GM21717 (cell line): Measurements from ENCODE around the gene DYNLRB2.

Experiments used
- ATAC-seq: cut with Tn5 transposase; IDR thresholded peaks from one replicate; pipeline ENCODE4 v1.9.1; 2021; ENCODE audit warnings: mild to moderate bottlenecking, moderate library complexity; ENCODE audit not compliant: unreplicated experiment

The DYNLRB2 gene

DNA sequence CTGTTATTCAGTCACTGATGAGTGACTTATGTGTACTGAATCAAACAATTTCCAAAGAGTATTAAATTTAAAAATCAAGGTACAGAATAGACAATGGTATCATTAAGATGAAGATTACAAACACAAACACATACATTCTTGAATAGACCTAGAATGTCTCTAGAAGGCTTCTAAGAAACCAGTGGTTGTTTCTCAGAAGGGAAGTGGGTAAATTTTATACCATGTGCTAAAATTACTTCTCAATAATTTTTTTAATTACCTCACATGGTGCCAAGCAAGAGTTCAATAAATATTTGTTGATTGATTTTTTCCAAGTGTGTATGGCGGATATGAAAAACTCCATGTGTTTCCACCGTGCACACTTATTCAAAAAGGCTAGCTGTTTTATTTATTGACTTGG is 6.4 kb downstream of the DYNLRB2 start:
- no peak for ATAC-seq

DNA sequence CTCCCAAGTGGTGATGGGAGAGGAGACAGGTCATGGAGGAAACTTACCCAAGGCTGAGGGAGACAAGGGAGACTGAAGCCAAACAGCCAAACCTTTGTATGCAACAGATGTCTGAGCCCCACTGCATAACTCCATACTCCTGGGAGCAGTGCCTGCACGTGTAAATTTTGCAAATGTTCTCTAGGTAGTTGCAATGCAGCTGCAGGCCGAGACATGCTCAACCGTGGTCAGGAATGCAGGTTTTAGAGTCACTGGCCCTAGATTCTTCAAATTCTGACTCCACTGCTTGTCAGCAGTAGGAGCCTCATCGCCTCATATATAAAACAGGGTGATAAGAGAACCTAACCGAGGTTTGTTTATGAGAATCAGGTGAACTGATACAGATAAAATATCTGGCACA is 11.5 kb downstream of the DYNLRB2 start:
- ATAC-seq, result no peak

DNA sequence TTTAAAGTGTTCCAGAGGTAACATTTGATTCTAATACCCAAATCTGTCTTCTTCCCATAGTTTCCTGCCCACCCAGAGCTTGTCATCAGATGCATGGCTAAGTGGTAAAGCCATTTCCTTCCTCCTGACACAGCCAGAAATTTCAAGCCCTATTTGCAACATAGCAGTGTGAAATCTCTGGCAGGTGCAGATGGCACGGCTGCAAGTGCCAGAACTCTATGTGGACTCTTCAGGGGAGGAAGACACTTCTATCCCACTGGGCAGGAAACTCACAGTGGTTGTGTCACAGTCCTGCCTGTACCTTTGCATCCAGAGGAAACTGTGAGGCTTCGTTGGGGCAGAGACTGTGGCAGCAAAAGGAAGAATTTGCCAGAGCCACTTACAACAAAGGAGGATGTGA is 13.2 kb downstream of the DYNLRB2 start:
- no peak for ATAC-seq

DNA sequence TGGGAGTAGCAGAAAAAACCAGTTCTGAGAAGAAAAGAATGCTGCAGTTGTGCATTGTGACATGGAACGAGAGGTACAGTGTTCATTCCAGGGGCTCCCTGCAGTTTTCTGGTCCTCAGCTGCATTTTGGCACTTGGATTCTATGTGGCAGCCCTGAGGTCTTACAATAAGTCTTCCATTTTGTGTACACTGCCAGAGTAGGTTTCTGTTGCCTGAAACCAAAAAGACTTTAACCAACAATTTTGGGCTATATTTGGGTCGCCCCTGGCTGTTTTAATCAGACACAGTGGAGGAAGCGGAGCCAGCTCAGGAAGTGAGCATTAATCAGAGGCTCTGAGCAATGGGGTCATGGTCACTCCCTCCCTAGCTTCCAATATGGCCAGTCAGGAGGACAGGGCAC is 15.7 kb downstream of the DYNLRB2 start:
- ATAC-seq, result no peak

DNA sequence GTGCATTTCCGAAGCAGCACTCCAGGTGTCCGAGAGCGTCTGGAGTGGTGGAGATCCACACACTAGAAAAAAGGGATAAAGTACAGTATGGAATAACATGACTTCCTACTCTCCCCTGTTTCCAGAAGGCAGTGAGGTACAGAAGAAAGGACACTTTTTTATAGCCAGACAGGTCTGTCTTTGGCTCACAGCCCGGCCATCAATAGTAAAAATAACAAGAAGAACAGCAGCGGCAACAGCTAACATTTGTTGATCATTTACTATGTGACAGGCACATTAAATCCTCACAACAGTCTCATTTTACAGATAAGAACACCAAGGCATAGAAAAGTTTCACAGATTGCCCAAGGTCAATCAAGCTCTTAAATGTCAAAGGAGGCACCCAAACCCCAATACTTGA is 16.2 kb downstream of the DYNLRB2 start:
- ATAC-seq, result no peak

DNA sequence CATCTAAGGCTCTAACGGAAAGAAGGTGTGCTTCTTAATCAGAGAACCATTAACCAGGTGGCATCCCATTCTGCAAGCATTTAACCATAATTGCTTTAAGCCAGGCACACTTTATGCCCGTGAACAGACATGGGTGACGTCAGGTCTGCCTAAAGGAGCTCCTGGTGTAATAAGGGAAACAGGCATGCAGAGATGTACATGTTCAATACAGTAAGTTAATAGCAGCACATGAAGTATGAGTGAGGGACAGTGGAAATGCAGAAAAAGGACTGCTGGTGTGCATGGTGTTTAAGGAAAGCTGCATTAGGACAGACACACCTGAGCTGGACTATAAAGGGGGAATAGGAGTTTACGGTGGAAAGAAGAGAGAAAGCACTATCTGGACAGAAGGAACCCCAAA is 18.6 kb downstream of the DYNLRB2 start:
- no peak for ATAC-seq

DNA sequence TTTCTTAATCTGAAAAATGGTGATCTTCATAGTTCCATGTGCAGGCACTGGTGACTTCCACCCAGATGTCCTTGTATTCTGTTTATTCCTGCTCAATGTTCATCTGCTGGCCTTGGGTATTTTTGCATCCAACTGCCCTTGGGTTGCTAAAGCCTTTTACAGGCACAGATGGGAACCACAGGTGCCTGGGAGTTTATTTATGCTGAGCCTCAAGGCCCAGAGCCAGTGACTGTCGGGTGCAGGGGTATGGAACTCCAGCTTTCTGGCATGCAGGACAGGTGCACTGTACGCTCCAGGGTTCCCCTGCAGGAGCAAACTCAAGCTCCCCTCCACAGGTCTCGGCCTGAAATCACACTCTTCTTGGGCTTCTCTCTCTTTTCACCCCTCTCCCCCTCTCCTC is 22.3 kb downstream of the DYNLRB2 start:
- no peak for ATAC-seq

DNA sequence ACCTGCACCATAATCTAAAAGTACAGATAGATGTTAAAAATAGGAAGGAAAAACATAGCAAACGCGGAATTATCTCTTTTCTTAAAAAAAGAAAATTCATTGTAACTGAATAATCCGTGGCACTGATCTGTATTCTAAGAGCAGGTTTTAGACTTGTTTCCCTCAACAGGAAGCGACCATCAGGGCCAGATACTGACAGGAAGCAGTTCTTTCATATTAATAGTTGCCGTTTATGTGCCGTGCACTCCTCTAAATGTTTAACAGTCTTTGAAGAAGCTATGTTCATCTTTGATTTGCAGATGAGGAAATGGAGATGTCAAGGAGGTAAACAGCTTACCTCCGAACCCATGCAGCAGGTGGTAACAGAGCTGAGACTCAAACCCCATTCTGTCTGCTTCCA is 23.6 kb downstream of the DYNLRB2 start:
- ATAC-seq, result no peak

DNA sequence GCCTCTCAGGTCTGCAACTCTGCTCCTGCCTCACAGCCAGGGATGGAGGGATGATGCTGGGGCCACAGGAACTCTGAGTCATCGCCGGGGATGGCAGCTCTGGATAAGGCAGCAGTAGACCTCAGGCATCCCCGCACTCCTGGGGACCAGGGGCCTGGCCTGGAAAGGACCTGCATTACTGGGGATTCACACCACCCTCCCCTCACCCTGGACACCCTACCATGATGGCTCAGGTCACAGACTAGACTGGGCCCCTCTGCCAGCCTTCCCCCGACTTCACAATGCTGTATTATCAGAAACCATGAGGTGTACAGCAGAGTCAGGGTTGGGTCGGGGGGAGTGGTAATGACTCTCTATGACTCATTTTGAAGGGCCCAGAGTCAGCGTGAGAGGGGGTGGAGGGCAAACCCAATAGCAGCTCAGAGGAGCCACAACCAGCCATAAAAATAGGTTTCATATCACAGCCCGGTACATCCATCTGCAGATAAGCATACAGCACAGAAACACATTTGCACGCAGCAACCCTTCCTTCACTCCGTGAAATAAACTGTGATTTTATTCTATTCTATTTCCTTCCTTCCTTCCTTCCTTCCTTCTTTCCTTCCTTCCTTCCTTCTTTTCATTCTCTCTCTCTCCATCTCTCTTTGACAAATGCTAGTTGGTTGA is 28.8 kb downstream of the DYNLRB2 start:
- ATAC-seq, result peak; percentile 63

DNA sequence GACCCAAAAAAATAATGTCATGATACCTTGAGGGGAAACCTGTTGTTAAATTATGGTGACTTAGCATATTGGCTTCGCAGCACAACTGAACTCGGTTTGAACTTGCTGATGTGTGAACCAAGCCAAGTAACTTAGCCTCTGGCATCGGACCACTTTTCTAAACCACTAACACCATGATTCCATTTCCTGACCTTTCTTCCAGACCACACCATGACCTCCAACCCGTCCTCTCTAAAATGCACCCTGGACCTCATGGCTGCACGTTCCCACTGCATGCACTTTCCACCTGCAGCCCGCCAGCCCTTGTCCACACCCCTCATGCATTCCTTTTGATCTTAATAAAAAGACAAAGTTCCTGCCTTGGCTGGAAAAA is 29.3 kb downstream of the DYNLRB2 start:
- no peak for ATAC-seq

DNA sequence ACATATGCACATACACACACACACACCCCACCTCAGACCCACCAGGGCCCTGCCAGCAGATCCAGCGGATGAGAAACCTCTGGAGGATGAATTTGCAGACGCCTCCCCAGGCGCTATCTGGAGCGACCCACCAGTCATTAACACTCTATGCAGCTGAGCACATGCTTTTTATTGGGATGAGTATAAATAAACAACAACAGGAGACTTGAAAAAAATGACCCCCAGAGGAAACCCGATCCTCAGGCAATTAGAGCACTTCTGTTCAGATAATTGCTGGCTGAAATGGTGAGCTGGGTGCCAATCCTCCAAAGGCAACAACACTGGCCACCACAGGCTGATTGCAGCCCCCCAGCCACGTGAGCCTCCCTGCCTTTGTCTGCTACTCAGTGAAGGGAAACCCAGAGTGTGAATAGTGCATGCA is 32.9 kb downstream of the DYNLRB2 start:
- ATAC-seq, result no peak

DNA sequence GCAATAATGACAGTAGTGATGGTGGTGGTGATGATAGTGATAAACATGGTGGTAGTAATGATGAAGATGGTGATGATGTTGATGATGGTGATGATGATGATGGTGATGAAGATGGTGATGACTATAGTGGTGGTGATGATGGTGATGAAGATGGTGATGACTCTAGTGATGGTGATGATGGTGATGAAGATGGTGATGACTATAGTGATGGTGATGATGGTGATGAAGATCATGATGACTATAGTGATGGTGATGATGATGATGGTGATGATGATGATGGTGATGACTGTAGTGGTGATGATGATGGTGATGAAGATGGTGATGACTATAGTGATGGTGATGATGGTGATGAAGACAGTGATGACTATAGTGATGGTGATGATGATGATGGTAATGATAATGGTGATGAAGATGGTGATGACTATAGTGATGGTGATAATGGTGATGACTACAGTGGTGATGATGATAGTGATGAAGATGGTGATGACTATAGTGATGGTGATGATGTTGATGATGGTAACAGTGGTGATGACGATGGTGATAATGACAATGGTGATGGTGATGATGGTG is 35.6 kb downstream of the DYNLRB2 start:
- ATAC-seq, result no peak

DNA sequence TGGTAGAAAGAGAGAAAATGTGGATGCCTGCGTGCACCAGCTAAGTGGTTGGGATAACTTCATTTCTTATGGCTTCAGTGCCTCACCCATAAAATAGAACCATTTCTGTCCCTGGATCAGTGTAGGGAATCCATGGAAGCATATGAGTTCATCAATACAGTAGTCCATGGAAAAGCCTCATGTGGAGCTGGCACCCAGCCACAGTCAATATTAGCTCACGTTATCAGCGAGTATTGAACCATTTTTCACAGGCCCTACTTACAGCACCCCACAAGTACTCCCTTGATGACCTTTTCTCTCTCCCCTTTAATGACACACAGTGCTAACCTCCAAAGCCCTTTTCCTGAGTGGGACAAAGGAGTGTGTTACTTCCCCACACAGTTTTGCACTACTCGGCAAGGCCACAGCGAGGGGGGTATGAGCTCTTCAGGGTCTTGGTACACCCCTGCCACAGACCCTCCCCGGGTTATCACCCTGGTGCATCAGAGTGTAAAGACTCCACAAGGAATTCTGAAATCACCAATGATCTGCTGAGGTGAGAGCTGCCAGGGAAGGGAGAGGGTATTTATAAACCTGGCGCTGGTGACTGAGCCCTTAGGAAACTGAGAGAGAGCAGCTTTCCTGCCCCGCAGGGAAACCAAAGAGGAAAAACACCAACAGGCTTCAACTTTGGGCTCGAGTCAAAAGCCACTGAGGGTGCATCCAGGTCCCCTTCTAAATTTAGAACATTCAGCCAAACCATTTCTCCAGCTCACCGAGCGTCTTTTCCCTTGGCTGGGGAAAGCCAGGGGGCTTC is 36.9 kb downstream of the DYNLRB2 start:
- ATAC-seq, result no peak

DNA sequence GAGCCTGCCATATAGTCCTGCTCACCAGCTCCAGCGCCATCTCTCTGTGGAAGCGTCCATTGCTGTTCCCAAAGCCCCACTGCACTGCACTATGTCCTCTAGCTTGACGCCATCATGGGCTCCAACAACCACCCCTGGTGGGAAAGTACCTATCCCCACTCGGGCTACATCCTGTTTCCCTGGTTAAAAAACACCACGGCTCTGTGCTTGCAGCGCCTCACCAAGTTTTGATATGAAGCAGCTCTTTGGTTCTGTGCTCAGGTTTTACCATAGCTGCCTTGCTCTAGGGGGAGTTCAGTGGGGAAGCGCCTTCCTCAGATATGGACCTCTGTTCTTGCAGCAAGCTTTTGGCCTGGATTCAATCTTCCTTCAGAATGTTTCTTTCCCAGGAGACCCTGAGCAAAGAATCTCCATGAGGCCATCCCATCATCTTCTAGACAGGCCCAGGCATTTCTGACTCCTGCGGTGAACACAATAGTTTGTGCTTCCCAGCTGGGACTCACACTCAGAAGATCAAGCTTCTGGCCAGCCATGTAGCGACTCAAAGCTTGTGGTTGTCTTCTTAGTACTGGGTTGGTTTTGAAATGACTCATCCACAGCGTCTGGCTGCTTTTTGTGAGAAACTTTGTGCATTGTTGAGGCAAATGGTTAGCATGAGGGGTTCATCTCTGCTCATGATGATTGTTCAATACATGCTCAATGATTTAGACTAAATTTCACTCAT is 39.5 kb downstream of the DYNLRB2 start:
- peak; percentile 89 for ATAC-seq

DNA sequence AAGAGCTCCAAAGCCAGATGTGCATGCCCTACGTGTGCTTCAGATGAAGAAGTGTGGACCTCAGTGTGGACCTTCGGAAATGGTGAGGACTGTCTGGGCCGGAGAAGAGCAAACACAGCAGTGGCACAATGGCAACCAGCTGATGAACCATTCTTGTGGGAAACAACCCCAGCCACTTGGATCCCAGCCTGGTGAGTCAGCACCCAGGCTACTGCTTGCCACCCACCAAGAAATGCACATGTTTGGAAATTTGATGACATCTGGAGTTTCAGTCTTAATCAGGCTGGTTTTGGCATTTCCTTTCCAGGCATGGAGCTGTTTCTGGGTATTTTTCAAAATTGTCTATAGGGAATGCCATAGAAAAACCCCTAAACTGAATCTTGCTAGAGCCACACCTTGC is 42.7 kb downstream of the DYNLRB2 start:
- ATAC-seq, result no peak

DNA sequence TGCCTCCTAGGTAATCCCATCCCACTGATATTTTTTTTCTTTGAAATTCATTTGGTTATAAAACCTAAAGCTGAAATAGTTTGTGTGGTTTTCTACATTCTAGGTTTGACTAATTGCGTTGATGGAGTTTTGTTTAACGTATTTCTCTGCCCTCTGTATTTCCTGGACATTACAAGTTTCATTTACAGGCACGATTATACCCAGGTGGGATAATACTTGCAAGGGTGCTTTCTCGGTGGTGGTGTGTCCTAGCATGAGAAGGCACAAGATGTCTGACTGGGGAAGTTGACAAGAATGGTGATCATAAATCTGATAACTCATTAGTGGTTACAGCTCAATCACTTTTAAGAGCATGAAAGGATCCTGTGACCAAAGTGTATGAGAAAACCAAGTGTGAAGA is 45.0 kb downstream of the DYNLRB2 start:
- ATAC-seq, result peak; percentile 43

DNA sequence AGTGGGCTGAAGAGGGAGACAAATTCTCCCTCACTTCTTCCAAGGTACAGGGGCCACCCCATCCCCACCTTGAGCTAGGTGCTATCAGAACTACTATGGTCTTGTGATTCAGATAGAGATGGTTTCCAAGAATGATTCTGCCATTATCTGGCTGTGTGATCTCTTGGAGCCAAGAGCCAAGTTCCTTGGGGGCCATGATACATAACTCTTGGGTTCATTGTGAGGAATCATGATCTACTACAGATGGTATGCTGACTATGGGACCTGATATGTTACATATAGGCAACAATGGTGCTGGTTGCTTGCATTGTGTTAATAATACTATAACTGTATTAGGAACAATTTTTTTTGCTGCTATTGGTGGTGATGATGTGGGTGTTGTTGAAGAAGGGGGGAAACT is 45.7 kb downstream of the DYNLRB2 start:
- ATAC-seq, result no peak

DNA sequence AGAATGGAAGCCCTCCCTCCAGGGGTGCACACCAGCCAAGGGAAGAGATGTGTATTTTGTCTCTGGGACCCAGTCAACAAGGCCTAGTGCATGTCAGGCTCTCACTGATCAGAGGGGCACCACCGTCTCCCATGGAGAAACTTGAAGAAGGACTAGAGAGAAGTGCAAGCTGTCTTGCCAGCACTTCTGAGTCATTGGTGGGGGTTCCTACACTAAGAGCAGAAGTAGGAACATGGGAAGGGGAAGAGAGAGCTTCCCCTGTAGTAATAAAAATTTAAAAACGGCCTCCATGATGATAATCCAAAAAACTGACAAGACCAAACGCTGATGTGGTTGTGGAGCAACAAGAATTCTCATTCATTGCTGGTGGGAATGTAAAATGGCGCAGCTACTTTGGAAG is 46.3 kb downstream of the DYNLRB2 start:
- no peak for ATAC-seq

DNA sequence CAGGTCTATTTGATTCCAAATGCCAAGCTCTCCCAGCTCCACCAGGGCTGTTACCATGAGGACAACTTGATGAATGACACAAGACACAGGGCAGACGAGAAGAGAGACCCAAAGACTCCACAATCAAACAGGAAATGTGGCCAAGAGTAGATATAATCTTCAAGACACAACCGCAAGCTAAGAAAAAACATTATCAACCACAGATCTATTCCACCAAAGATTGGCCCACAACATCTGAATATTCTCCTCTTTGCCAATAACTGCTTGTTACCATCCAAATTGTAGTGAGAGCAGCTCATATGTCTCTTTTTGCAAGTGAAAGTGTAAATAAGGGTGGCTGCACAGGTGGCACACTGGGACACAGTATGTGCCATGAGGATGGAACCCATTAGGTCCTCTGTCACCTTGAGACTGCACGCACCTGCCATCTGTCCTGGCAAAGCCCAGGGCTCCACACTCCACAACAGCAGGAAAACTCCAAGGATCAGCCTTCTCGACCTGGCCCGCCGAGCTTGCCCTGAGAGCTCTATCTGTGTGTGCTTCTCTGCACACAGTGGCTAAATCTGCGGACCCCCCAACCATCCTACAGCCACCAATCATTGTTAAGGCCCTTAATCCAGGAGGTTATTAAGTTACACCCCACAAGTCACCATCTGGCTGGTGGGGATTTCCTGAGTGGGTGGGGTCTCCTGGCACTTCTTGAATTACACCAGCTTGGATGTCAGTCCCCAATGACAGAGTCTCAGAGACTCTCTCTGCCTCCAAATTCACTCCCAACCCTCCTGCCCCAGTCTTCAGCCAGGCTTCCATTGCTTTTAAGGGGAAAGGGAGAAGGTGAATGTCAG is 50.5 kb downstream of the DYNLRB2 start:
- no peak for ATAC-seq

DNA sequence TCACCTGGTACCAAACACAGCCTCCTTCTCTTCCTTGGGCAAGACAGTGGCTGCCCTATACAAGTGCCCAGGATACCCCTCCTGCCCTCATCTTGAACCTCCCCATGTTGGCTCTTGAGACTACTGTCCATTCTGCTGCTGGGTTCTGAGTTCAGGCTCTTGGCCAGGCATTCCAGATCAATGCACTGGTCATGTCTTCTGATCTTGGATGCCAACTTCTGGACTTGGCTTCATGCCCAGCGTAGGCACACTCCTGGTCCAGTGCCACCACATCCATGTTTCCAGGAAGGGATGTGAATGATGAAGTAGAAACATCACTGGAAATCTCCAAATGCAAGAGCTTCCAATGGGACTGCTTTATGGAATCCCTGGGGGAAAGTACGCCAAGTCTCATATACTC is 51.5 kb downstream of the DYNLRB2 start:
- ATAC-seq, result no peak

DNA sequence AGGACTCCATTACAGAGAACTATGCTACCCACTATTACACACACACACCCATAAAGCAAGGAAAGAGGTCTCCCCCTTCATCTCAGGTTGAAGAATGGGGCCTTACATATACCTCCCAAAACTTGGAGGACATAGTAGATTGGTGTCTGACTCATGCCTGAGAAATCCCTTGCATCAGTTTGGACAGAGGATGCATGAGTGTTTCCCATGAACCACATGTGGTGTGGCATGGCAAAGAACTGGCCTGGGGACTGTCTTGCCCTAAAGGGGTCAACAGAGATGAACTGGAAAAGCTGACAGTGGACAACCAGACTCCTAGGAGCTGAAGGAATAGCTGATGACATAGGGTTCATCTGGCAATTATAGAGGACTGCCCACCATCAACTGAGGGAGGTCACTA is 54.0 kb downstream of the DYNLRB2 start:
- no peak for ATAC-seq
